Vagina (tissue), 2 donors: ENCODE data around the gene TSPAN5. TPM values are rescaled to one million over a fixed set of nuclear protein-coding genes. Genes with fewer than 3 reads are reported as not detected.

Experiments used
- DNase-seq, 2 donors: peaks; one replicate each; pipeline ENCODE4 v3.0.0-alpha.2; 2017; ENCODE audit errors: extremely low spot score in 2 of 2
- H3K27ac ChIP-seq: fragments of 200-600 bp; sonication (generic); one replicate; pipeline ENCODE4 v1.5.1; 2019
- H3K27me3 ChIP-seq: fragments of 200-600 bp; sonication (generic); one replicate; pipeline ENCODE4 v1.5.1; 2019
- H3K36me3 ChIP-seq, 2 donors: fragments of 200-600 bp; sonication (generic); one replicate each; pipeline ENCODE4 v1.5.1; 2017 to 2019
- H3K4me1 ChIP-seq: fragments of 200-600 bp; sonication (generic); one replicate; pipeline ENCODE4 v1.5.1; 2019
- H3K4me3 ChIP-seq, 2 donors: fragments of 200-600 bp; sonication (generic); 1 replicate in 1 of 2; 2 replicates in 1 of 2; pipeline ENCODE4 v1.5.1; 2016 to 2019
- H3K9me3 ChIP-seq: fragments of 200-600 bp; sonication (generic); one replicate; pipeline ENCODE4 v1.5.1; 2019
- POLR2A ChIP-seq, 2 donors: fragments of 450-650 bp; IDR thresholded peaks; one replicate each; pipeline ENCODE4 v1.6.1; 2017; ENCODE audit warnings: antibody characterized with exemption in 2 of 2, mild to moderate bottlenecking in 2 of 2, moderate library complexity in 2 of 2
- POLR2AphosphoS5 ChIP-seq, 2 donors: sonication (generic); formaldehyde crosslinking; IDR thresholded peaks; one replicate each; pipeline ENCODE4 v1.9.0; 2017; ENCODE audit warnings: antibody characterized with exemption in 2 of 2, mild to moderate bottlenecking in 2 of 2, low read depth in 1 of 2; ENCODE audit not compliant: insufficient read depth in 1 of 2
- intact Hi-C: fragments of 100-400 bp; cut with DNase I; formaldehyde crosslinking; loops from one replicate; pipeline ENCODE4 v1.15.1; 2023
- total RNA-seq: library from RNA; depleted of rRNA; stranded (reverse); fragments of >200 nt; gene quantifications from one replicate; pipeline ENCODE4 v1.2.3, GENCODE V29; 2016
- TF ChIP-seq, protein P1 (sequence below), 3 experiments: fragments of 450-650 bp in 2 of 3; fragments of 200-600 bp in 1 of 3; sonication (generic) in 1 of 3; IDR thresholded peaks; one replicate each; pipeline ENCODE4 v1.5.1; 2017 to 2019; ENCODE audit warnings: antibody characterized with exemption in 3 of 3, mild to moderate bottlenecking in 2 of 3, moderate library complexity in 2 of 3

The TSPAN5 gene
- total RNA-seq, 1 donor from 2014 or later = 15.5 TPM

DNA sequence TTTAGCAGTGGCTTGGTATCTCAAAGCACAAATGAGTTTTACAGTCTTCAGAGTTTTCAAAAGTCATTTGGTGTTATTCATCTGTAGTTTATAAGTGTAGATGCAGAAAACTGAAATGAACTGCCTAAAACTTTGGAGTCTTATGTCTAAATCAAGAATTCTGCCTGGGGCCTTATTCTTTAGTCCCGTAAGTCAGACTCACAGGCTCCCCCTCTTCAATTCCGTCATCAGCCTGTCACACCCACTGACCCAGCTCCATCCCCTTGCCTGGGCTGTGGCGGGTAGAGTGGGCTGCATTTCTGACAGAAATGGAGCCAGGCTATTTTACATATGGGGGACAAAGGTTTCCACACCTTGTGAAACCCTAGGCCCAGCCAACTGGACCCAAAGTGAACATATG is 44.3 kb downstream of the TSPAN5 start:
- TF ChIP-seq, protein P1, sequence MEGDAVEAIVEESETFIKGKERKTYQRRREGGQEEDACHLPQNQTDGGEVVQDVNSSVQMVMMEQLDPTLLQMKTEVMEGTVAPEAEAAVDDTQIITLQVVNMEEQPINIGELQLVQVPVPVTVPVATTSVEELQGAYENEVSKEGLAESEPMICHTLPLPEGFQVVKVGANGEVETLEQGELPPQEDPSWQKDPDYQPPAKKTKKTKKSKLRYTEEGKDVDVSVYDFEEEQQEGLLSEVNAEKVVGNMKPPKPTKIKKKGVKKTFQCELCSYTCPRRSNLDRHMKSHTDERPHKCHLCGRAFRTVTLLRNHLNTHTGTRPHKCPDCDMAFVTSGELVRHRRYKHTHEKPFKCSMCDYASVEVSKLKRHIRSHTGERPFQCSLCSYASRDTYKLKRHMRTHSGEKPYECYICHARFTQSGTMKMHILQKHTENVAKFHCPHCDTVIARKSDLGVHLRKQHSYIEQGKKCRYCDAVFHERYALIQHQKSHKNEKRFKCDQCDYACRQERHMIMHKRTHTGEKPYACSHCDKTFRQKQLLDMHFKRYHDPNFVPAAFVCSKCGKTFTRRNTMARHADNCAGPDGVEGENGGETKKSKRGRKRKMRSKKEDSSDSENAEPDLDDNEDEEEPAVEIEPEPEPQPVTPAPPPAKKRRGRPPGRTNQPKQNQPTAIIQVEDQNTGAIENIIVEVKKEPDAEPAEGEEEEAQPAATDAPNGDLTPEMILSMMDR (IDR thresholded peaks at IDR 0.05) = no peak
- TF ChIP-seq POLR2A (IDR thresholded peaks at IDR 0.05) = no peak
- TF ChIP-seq POLR2AphosphoS5 (IDR thresholded peaks at IDR 0.05; ENCODE audit: insufficient read depth in 1 of 2, low read depth in 1 of 2) = no peak
- Histone ChIP-seq H3K4me3 (no peak overlapping the region), H3K27ac (no peak overlapping the region), H3K4me1 (peaks cover 66% of the 10 kb centered on the region), H3K36me3 (no peaks in the 10 kb centered on the region), H3K9me3 (no peaks in the 10 kb centered on the region), H3K27me3 (no peaks in the 10 kb centered on the region)
- DNase-seq = no peak
- intact Hi-C loops = no loop called here

DNA sequence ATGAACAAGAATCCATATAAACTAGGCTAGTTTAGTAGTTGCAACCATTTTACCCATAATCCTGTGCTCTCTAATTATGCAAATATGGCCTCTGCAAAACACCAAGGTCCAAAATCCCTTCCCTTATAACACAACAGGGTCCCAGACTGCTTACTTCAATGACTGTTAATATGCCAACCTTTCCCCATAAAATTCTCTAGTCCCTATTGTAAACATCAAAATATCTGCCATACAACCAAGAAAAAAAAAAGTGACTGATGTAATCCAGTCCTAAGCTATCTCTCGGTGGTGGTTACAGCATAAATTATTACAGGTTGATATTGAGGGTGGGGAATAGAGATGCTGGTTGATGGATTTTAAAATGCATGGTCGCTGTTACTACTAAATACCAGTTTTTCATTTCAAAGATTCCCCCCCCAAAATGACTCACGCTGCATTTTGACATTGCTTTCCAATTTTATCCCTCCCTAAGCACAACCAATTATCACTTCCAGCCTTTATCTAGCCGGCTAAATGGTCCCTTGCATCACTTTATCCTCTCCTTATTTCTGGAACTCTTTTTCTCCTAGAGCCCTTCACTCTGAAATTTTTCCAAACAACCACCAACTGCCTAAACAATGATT is 44.8 kb downstream of the TSPAN5 start:
- Histone ChIP-seq H3K9me3 (no peaks in the 10 kb centered on the region), H3K27ac (no peak overlapping the region), H3K27me3 (no peaks in the 10 kb centered on the region), H3K4me3 (no peak overlapping the region), H3K36me3 (no peaks in the 10 kb centered on the region), H3K4me1 (peaks cover 66% of the 10 kb centered on the region)
- intact Hi-C loops = no loop called here
- TF ChIP-seq POLR2AphosphoS5 (IDR thresholded peaks at IDR 0.05; ENCODE audit: insufficient read depth in 1 of 2, low read depth in 1 of 2) (no peak), POLR2A (IDR thresholded peaks at IDR 0.05) (no peak)
- TF ChIP-seq, protein P1 (IDR thresholded peaks at IDR 0.05) = no peak
- no peak for DNase-seq

DNA sequence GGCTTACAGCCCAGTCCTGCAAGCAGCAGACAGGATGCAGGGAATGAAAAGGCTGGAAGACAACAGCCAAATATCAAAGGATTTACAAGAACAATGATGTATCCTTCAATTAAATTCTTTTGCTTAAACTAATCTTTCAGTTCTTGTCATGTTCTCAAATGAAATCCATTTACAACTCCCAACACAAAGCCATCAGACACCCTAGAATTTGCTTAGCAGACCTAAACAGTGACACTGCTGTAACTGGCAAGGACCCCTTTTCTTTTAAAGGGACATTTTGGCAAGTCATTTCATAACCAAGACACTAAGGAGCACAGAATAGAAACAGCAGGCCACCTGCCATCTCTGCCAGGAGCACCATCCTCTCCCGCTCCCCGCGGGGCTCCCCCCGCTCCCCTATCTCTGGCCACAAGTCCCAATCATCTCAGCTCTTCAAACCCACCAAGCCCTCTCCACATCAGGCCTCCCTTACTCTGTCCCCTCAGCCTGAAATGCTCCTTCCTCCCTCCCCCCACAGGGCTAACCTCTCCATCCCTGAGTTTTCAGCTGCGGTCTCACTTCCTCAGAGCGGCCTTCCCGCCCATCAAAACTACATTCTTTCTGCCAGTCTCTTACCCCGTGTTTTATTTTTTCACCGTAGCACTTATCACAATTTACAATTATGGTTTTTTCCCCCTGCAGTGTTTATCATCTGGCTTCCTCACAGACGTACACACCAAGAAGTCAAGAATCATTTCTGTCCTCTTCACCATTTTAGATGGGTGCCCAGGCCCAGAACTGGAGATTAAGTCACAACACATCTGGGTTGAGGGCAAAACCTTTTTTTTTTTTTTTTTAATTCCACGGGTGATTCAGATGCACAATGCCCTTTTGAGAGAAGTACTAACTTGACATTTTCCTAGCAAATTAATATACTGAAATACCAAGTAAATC is 45.8 kb downstream of the TSPAN5 start:
- H3K4me1 ChIP-seq = peaks cover 58% of the 10 kb centered on the region
- H3K36me3 ChIP-seq = no peaks in the 10 kb centered on the region
- H3K27ac ChIP-seq = no peak overlapping the region
- H3K27me3 ChIP-seq = no peaks in the 10 kb centered on the region
- H3K9me3 ChIP-seq = no peaks in the 10 kb centered on the region
- no peak overlapping the region for H3K4me3 ChIP-seq
- TF ChIP-seq POLR2AphosphoS5 (IDR thresholded peaks at IDR 0.05; ENCODE audit: insufficient read depth in 1 of 2, low read depth in 1 of 2) (no peak), POLR2A (IDR thresholded peaks at IDR 0.05) (no peak)
- TF ChIP-seq, protein P1 (IDR thresholded peaks at IDR 0.05) = no peak
- DNase-seq = no peak
- intact Hi-C loops = no loop called here

DNA sequence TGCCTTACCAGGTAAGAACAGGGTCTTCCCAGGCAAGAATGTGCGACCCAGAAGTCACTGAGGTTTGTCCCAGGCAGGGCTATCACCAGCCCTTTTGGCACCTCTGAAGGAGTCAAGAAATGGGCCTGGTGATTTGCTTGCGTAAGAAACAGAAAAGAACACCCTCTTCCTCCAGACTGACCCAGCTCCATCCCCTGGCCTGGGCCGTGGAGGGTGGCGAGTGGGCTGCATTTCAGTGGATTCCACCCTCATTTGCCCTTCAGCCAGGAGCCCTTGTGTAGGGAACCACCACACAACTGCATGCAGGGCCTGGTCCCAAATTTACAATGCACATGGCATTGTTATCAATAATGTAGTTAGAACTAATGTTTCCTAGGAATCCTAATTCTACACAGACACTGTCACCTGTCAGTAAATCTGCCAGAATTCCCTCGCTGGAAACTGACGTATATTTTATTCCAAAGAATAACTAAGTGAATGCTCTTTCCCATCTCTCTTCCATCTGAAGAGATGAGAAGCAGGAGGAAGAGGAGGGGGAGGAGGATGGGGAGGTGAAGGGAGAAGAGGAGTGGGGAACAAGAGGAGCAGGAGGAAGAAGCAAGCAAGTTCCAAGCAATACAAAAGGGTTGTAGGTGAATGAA is 46.6 kb downstream of the TSPAN5 start:
- intact Hi-C loops = no loop called here
- no peaks in the 10 kb centered on the region for H3K36me3 ChIP-seq
- H3K4me3 ChIP-seq = no peak overlapping the region
- no peak overlapping the region for H3K27ac ChIP-seq
- TF ChIP-seq POLR2A (IDR thresholded peaks at IDR 0.05) = no peak
- TF ChIP-seq POLR2AphosphoS5 (IDR thresholded peaks at IDR 0.05; ENCODE audit: insufficient read depth in 1 of 2, low read depth in 1 of 2) = no peak
- TF ChIP-seq, protein P1 (IDR thresholded peaks at IDR 0.05) = no peak
- DNase-seq = no peak
- no peaks in the 10 kb centered on the region for H3K9me3 ChIP-seq
- H3K4me1 ChIP-seq = peaks cover 53% of the 10 kb centered on the region
- H3K27me3 ChIP-seq = no peaks in the 10 kb centered on the region
